Stimulated activated naive CD8-positive, alpha-beta T cell treated with anti-CD3 and anti-CD28 coated beads, Interleukin-15, amount 100 ng/mL, for 72 hours (primary cell): Measurements from ENCODE around the gene TAF8.
"Not testable (repeated sequence)": the region's sequence is repeated elsewhere in the genome, so short reads cannot be mapped to it uniquely, and the experiment has no call there.

Experiments
- ATAC-seq: fragments of 150-1000 bp; cut with Tn5 transposase; 2 replicates; pipeline ENCODE4 v1.10.0; 2021; ENCODE audit warnings: mild to moderate bottlenecking, moderate library complexity
- DNase-seq, 2 donors: peaks; one replicate each; pipeline ENCODE4 v3.0.0; 2021 to 2022
- H3K27ac Mint-ChIP-seq, 2 donors: one replicate each; pipeline ENCODE4 v1.8.0; 2022; ENCODE audit warnings: mild to moderate bottlenecking in 2 of 2, mixed read lengths in 2 of 2, moderate library complexity in 2 of 2
- H3K27me3 Mint-ChIP-seq: one replicate; pipeline ENCODE4 v1.8.0; 2022; ENCODE audit warnings: mixed read lengths
- H3K4me1 Mint-ChIP-seq: one replicate; pipeline ENCODE4 v1.8.0; 2022; ENCODE audit warnings: mild to moderate bottlenecking, mixed read lengths
- H3K4me3 Mint-ChIP-seq, 2 donors: one replicate each; pipeline ENCODE4 v1.8.0; 2022; ENCODE audit warnings: mild to moderate bottlenecking in 2 of 2, mixed read lengths in 2 of 2, moderate library complexity in 1 of 2
- H3K9me3 Mint-ChIP-seq, 2 donors: one replicate each; pipeline ENCODE4 v1.8.0; 2022; ENCODE audit warnings: mixed read lengths in 2 of 2

Gene TAF8, protein sequence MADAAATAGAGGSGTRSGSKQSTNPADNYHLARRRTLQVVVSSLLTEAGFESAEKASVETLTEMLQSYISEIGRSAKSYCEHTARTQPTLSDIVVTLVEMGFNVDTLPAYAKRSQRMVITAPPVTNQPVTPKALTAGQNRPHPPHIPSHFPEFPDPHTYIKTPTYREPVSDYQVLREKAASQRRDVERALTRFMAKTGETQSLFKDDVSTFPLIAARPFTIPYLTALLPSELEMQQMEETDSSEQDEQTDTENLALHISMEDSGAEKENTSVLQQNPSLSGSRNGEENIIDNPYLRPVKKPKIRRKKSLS

DNA sequence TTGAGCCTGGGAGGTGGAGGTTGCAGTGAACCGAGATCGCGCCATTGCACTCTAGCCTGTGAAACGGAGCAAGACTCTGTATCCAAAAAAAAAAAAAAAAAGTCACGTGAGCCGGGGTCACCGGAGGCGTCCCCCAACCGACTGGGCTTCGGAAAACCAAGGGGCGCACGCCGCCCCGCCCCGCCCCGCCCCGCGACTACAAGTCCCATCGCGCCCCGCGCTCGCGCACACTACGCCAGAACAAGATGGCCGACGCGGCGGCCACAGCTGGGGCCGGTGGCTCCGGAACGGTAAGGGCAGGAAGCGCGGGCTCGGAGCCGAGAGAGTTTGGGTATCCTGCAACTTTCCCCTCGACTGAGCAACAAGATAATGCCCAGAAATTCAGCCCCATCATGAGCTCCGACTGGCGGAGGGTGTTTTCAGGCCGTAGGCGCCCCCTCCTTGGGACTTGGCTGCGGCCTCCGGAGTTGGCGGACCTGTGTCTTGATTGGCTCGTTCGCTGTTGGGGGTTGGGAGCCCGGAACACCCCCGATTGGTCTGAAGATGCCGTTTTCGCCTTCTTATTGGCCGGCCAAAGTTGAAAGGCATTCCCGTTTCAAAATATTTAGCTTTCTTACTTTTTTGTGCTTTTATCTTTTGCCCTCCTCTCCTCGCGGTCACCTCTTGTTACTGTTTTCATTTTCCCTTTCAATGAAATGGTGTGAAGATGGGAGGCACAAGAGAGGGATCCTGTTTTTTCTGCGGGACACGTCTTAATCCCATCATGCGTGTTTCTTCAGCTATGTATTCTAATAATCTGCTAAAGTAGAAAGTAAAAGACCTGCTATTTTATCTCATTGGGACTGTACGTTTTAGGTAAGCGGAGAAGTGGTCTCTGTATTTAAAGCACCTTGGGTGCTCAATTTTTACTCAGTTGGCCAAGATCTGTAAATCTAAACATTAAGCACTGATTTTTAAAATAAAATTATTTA is at the start of gene TAF8:
Gene TAF8, plus strand, starts transcription at position 228 of the 971 bp plus-strand sequence. Its CDS starts 18 bp downstream, at position 246.
- Mint-ChIP-seq H3K27ac (peak within 1 kb of the TSS; percentile 98 to 99), H3K4me3 (peak within 1 kb of the TSS; percentile 89 to 96), H3K27me3 (no peaks in the 10 kb centered on the region), H3K4me1 (peaks cover 76% of the 10 kb centered on the region), H3K9me3 (no peaks in the 10 kb centered on the region)
- ATAC-seq (peak; percentile 77), DNase-seq (peak; percentile 91 to 92)

DNA sequence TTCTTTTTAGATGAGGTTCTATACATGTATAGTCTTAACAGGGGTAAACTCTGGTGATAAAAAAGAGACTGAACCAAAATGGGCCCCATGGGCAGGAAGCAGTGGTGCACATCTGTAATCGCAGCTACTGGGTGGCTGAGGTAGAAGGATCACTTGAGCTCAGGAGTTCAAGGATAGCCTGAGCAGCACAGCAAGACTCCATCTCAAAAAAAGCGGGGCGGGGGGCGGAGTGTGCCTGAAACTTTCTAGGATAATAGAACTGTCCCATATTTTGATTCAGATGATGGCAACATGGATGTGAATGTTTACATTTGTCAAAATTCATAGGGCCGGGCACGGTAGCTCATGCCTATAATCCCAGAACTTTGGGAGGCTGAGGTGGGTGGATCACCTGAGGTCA is 48.8 kb upstream of the TAF8 start:
- no peaks in the 10 kb centered on the region for H3K27me3 Mint-ChIP-seq
- peaks cover 0 to 3% of the 10 kb centered on the region in 2 donors for H3K9me3 Mint-ChIP-seq
- no peak for ATAC-seq
- no peak for DNase-seq
- peak overlapping the region in 1 of 2 donors; percentile 3 for H3K4me3 Mint-ChIP-seq
- peaks cover 75% of the 10 kb centered on the region for H3K4me1 Mint-ChIP-seq
- peak overlapping the region; percentile 42 to 74 for H3K27ac Mint-ChIP-seq

DNA sequence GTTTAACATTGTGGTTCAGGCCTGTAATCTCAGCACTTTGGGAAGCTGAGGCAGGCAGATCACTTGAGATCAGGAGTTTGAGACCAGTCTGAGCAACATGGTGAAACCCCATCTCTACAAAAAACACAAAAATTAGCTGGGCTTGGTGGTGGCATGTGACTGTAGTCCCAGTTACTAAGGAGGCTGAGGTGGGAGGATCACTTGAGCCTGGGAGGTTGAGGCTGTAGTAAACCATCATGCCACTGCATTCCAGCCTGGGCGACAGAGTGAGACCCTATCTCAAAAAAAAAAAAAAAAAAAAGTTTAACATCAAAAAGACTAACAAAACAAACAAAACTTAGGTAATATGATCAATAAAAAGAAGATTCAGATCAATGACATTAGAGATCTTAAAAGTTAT is 46.7 kb upstream of the TAF8 start:
- not testable (repeated sequence) for DNase-seq, H3K27me3 Mint-ChIP-seq, H3K9me3 Mint-ChIP-seq, H3K4me3 Mint-ChIP-seq, H3K27ac Mint-ChIP-seq, ATAC-seq
- H3K4me1 Mint-ChIP-seq: peaks cover 77% of the 10 kb centered on the region

DNA sequence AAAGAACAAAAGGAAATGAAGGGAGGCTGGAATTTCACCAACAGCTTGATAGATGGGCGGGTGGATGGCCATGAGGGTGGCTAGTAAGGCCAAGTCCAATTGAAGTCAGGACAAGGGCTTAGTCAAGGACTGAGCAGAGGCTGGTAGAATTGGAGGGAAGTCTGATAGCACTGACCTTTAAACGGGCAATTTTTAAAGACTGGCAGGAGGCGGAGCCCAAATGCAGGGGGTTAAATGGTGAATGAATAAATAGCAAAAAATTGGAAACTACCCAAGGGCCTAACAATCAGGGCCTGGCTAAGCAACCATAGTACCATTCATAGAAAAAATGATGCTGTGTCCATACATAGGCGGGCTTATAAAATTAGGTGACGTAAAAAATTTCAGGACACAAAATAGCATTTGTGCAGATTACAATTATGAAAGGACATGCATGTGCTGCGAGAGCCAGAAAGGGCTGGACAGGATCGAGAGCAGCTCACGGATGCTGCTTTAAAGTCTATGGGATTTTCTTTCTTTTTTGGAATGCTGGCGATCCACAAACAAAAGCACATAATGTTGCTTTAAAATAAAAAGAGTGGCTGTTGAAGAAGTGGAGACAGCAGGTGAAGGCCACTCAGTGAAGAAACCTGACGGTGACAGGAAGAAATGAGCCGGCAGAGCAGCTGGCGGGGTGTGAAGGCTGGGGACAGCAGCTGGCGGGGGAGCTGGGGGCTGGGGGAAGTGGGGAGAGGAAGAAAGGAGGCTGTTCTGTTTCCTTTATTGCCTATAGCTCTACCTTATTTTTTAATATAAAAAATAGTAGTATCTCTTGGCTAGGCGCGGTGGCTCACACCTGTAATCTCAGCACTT is 42.8 kb upstream of the TAF8 start:
- ATAC-seq (peak; percentile 45), DNase-seq (no peak)
- peak overlapping the region; percentile 86 to 87 for H3K4me3 Mint-ChIP-seq
- H3K4me1 Mint-ChIP-seq: peaks cover 93% of the 10 kb centered on the region
- H3K27me3 Mint-ChIP-seq: no peaks in the 10 kb centered on the region
- H3K27ac Mint-ChIP-seq: peak overlapping the region; percentile 97
- no peaks in the 10 kb centered on the region for H3K9me3 Mint-ChIP-seq

DNA sequence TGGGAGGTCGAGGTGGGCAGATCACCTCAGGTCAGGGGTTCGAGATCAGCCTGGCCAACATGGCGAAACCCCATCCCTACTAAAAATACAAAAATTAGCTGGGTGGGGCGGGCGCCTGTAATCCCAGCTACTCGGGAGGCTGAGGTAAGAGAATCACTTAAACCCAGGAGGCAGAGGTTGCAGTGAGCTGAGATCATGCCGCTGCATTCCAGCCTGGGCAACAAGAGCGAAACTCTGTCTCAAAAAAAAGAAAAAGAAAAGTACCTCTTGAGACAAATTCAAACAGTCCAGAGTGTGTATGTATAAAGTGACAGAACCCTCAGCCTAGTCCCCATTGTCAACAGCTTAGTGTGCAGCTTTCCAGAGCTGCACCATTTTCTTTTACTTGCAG is 42.2 kb upstream of the TAF8 start:
- peak overlapping the region; percentile 86 to 87 for H3K4me3 Mint-ChIP-seq
- DNase-seq: not testable (repeated sequence)
- peaks cover 93% of the 10 kb centered on the region for H3K4me1 Mint-ChIP-seq

DNA sequence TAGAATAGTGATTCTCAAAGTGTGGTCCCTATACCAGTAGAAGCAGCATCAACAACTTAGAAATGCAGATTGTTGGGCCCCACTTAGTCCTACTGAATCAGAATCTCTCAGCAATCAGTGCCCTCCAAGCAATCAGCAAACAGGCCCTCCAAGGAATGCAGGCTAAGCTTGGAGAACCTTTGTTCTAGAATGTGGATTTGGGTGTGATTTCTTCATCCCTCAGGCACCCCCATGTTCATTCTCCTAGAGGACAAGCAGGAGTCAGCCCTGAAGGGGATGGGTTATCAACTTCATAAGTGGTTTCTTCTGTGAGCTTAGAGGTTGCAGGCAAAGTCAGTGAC is 40.5 kb upstream of the TAF8 start:
- peaks cover 93% of the 10 kb centered on the region for H3K4me1 Mint-ChIP-seq
- no peaks in the 10 kb centered on the region for H3K27me3 Mint-ChIP-seq
- peak overlapping the region; percentile 81 to 89 for H3K4me3 Mint-ChIP-seq

More for the DNA sequence above, 42.2 kb upstream of the TAF8 start:
- ATAC-seq, H3K27me3 Mint-ChIP-seq, H3K9me3 Mint-ChIP-seq: not testable (repeated sequence)
- peak overlapping the region; percentile 90 to 97 for H3K27ac Mint-ChIP-seq

DNA sequence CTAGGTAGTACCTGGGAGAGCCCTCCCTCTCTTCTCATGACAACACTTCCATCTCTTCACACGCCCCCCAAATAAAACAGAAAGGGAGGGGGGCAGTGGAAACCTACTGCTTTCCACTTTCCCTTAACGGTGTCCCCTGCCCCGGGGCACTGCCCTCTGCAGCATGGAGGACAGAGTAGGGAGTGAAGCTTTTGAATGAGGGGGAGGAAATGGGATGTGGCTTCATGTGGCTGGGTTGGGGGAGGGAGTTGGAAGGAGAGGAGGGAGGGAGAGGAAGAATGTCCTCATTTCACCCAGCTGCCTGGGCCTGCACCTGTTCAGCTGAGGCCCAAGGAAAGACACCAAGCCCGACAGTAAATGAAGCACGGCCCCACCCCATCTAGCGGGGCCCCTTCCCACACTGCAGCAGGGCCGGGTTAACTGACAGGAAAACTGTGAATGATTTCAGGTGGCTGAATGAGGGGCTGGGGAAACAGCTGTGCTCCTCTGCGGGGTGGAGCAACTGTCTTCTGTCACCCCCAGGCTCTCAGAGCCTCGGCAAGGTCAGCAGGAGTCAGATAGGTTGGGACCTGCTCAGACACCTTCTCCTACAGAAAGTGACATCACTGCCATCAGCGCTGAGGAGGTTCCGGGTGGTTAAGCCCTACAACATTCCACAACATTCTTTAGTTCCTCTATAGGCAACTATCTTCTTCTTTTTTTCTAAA is 40.0 kb upstream of the TAF8 start:
- H3K4me1 Mint-ChIP-seq: peaks cover 93% of the 10 kb centered on the region
- DNase-seq: no peak
- peak; percentile 71 for ATAC-seq
- H3K27ac Mint-ChIP-seq: peak overlapping the region; percentile 96 to 98
- peak overlapping the region; percentile 81 to 89 for H3K4me3 Mint-ChIP-seq
- peaks cover 0 to 4% of the 10 kb centered on the region in 2 donors for H3K9me3 Mint-ChIP-seq
- no peaks in the 10 kb centered on the region for H3K27me3 Mint-ChIP-seq

More for the DNA sequence above, 40.5 kb upstream of the TAF8 start:
- no peak for DNase-seq
- Mint-ChIP-seq H3K9me3 (peaks cover 0 to 4% of the 10 kb centered on the region in 2 donors), H3K27ac (peak overlapping the region; percentile 96 to 98)
- peak; percentile 6 for ATAC-seq

DNA sequence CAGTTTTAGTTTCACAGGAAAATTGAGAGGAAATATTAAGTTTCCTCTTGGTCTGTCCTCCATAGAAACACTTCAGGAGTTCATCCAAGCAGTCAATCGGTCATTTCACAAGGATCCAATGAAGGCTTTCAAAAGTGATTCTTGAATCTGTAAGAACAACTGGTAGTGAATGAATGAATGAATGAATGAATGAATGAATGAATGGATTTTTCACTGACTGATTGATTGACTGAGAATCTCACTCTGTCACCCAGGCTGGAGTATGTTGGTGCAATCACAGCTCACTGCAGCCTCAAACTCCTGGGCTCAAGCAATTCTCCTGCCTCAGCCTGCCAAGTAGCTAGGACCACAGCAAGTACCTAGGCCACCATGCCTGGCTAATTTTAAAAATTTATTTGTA is 39.4 kb upstream of the TAF8 start:
- peak overlapping the region in 1 of 2 donors; percentile 98 for H3K27ac Mint-ChIP-seq
- H3K4me3 Mint-ChIP-seq: peak overlapping the region; percentile 81 to 89
- H3K27me3 Mint-ChIP-seq: no peaks in the 10 kb centered on the region
- H3K4me1 Mint-ChIP-seq: peaks cover 91% of the 10 kb centered on the region
- no peak for ATAC-seq
- peaks cover 0 to 4% of the 10 kb centered on the region in 2 donors for H3K9me3 Mint-ChIP-seq
- DNase-seq: no peak

DNA sequence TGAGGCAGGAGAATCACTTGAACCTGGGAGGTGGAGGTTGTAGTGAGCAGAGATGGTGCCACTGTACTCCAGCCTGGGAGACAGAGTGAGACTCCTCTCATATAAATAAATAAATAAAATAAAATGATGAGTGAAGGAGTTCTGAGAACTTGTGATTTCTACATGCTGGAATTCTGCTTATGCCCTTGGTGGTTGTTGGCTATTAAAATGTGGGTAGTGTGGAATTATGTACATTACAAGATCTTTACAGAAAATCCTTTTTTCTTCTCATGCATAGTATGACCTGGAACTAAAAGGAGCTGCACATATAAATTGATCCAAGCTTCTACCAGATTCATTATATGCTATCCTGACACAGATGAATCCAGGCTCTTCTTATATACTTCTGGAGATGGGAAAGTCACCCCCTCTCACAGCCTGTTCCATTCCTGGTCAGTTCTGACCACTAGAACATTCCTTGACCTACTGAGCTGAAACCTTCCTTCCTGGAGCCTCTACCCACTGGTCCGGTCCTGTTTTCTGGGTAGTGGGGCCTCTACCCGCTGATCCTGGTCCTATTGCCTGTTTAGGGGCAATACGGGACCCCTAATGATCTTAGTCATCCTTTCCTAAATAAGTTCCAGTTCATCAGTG is 37.7 kb upstream of the TAF8 start:
- no peak for DNase-seq

DNA sequence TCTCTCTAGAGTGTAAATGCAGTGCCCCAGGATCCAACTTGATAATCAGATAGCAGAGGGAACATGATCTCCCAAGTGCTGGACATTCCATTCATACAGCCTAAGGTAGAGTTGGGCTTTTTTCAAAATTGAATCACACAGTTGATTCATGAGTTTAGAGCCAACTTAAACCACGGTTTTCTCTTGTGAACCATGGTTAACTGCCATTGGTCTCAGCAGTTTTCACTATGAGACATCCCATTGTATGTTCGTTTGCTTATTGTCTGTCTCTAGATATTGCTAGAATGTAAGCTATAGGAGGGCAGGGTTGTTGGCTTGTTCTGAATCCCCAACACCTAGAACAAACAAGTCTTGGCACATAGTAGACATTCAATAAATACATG is 37.2 kb upstream of the TAF8 start:
- H3K4me1 Mint-ChIP-seq: peaks cover 88% of the 10 kb centered on the region
- H3K4me3 Mint-ChIP-seq: peak overlapping the region; percentile 32 to 55
- no peaks in the 10 kb centered on the region for H3K27me3 Mint-ChIP-seq
- no peak for DNase-seq
- peaks cover 0 to 4% of the 10 kb centered on the region in 2 donors for H3K9me3 Mint-ChIP-seq
- H3K27ac Mint-ChIP-seq: peak overlapping the region; percentile 19 to 61
- ATAC-seq: peak; percentile 50

More for the DNA sequence above, 37.7 kb upstream of the TAF8 start:
- Mint-ChIP-seq H3K27me3 (no peaks in the 10 kb centered on the region), H3K9me3 (peaks cover 0 to 4% of the 10 kb centered on the region in 2 donors), H3K27ac (peak overlapping the region; percentile 19 to 49), H3K4me1 (peaks cover 91% of the 10 kb centered on the region), H3K4me3 (peak overlapping the region; percentile 32 to 55)
- no peak for ATAC-seq

DNA sequence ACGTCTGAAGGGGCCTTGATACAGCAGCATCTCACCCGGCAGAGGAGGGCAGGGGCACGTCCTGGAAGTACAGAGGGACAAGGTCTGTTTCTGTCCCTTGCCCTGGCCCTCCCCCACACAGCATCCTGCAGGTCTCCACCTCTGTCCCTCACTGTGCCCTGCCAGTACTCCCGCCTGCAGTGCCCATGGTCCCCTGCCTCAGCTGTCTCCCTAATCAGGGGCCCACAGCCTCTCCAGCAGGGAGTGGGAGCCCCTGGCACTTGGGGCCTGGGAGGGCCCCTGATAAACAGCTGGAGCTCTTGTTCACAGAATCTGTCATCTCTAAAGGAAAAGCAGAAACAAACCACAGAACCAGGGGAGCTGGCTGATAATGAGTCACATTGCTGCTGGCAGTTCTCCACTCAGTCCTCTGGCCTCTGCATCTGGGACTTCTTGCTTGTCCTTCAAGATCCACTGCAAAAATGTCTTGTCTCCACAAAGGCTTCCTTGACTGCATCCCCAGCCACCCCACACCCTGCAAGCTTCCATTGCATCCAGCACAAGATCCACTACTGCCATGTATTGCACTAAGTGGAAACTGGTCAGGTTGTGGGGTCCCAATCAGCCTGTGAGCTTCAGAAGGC is 33.2 kb upstream of the TAF8 start:
- peaks cover 84% of the 10 kb centered on the region for H3K4me1 Mint-ChIP-seq
- peak overlapping the region; percentile 73 to 91 for H3K4me3 Mint-ChIP-seq
- peak; percentile 75 for ATAC-seq
- H3K27me3 Mint-ChIP-seq: no peaks in the 10 kb centered on the region
- peaks cover 0 to 9% of the 10 kb centered on the region in 2 donors for H3K9me3 Mint-ChIP-seq
- peak in 1 of 2 donors; percentile 43 for DNase-seq
- peak overlapping the region; percentile 96 to 97 for H3K27ac Mint-ChIP-seq

DNA sequence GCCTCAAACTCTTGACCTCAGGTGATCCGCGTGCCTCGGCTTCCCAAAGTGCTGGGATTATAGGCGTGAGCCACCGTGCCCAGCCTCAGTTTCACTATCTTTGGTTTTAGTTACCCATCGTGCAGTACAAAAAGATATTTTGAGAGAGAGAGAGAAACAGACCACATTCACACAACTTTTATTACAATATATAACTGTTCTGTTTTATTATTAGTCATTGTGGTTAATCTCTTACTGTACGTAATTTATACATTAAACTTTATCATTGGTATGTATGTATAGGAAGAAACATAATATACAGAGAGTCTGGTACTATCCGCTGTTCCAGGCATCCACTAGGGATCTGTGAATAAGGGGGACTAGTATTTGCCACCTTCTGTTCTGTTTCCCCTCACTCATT is 29.4 kb upstream of the TAF8 start:
- peak overlapping the region; percentile 79 to 87 for H3K4me3 Mint-ChIP-seq
- peak overlapping the region; percentile 95 to 96 for H3K27ac Mint-ChIP-seq
- H3K4me1 Mint-ChIP-seq: peaks cover 94% of the 10 kb centered on the region
- ATAC-seq (no peak), DNase-seq (no peak)
- H3K9me3 Mint-ChIP-seq: peaks cover 0 to 6% of the 10 kb centered on the region in 2 donors
- no peaks in the 10 kb centered on the region for H3K27me3 Mint-ChIP-seq

DNA sequence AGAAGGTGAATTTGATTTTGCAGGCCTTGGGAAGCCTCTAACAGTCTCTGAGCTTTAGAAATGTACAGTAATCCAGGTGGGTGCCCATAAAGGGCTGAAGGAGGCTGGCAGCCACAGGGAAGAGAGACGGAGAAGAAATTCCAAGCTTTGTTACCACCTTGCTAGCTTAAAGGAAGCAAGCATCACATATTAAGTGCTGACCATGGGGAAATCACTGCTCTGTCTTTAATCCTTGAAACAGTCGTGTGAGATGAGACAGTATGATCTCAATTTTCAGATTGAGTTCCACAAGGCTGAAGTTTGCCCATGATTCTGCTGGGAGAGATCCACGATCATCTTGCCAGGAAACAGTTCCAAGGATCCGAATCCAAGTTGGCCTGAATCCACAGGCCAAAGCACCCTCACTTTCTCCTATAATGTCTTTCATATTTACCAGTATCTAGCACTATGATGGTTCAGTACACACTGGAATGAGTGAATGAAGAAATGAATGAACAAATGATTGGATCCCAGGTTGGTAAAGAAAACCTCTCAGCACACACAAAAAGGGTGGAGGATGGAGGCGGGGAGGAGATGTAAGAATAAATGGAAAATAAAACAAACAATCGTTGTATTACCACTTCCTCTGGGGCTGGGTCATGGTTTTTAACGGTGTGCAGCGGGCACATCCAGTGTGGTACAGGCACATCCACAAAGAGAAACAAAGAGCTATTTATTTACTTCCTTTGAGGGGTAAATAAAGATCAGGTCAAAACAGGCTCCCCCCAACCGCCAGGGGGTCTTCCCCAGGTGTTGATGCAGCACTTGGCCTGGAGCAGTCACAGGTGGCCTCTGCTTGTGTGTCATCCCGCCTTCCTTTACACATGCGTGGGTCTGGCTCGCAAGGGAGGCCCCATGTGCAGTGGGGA is 28.2 kb upstream of the TAF8 start:
- H3K4me3 Mint-ChIP-seq: peak overlapping the region; percentile 75 to 82
- H3K27ac Mint-ChIP-seq: peak overlapping the region; percentile 95 to 98
- ATAC-seq (peak; percentile 86), DNase-seq (peak; percentile 54 to 81)
- H3K9me3 Mint-ChIP-seq: peaks cover 0 to 6% of the 10 kb centered on the region in 2 donors
- no peaks in the 10 kb centered on the region for H3K27me3 Mint-ChIP-seq
- H3K4me1 Mint-ChIP-seq: peaks cover 94% of the 10 kb centered on the region
